RWPE1 (cell line): Measurements from ENCODE around the gene ALDOA.
A peak's percentile ranks its signal among the peaks of the same experiment; 100 is the strongest.

Source experiments
- CTCF ChIA-PET: fragments of 350-600 bp; sonication (Branson Sonifier 250); formaldehyde crosslinking; extraction: SDS; loops from one replicate; lab custom pipeline; 2021; lab: Yijun Ruan, JAX
- POLR2A ChIA-PET: fragments of 400-600 bp; formaldehyde crosslinking; extraction: SDS; loops from one replicate; lab custom pipeline; 2020; ENCODE audit warnings: antibody characterized with exemption; ENCODE audit not compliant: low non-redundant PET; lab: Yijun Ruan, JAX
- DNase-seq: peaks from one replicate; pipeline ENCODE4 v3.0.0; 2012; ENCODE audit warnings: low spot score
- H3K27ac ChIP-seq: fragments of 450-650 bp; 2 replicates; pipeline ENCODE4 v1.5.1; 2017
- TF ChIP-seq, protein P1 (sequence below): fragments of 450-650 bp; conservative IDR thresholded peaks from 2 replicates; pipeline ENCODE4 v1.5.1; 2017; ENCODE audit warnings: low read depth, mild to moderate bottlenecking

Gene ALDOA

GRCh38 chr16:30095166-30096078, 29.9 kb downstream of the ALDOA start:
- TF ChIP-seq, protein P1, sequence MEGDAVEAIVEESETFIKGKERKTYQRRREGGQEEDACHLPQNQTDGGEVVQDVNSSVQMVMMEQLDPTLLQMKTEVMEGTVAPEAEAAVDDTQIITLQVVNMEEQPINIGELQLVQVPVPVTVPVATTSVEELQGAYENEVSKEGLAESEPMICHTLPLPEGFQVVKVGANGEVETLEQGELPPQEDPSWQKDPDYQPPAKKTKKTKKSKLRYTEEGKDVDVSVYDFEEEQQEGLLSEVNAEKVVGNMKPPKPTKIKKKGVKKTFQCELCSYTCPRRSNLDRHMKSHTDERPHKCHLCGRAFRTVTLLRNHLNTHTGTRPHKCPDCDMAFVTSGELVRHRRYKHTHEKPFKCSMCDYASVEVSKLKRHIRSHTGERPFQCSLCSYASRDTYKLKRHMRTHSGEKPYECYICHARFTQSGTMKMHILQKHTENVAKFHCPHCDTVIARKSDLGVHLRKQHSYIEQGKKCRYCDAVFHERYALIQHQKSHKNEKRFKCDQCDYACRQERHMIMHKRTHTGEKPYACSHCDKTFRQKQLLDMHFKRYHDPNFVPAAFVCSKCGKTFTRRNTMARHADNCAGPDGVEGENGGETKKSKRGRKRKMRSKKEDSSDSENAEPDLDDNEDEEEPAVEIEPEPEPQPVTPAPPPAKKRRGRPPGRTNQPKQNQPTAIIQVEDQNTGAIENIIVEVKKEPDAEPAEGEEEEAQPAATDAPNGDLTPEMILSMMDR, result no peak
- ChIA-PET POLR2A (no interaction called here), CTCF (interaction anchor here (0.7 kb wide), 1 partner anchor 79 kb away, joined by 3 read pairs; no protein-coding TSS in a partner anchor)
- no peak for DNase-seq
- peak overlapping the region; percentile 83 for H3K27ac ChIP-seq

GRCh38 chr16:30096105-30096861, 30.7 kb downstream of the ALDOA start, which contains the start of gene YPEL3:
TSS of gene YPEL3 (minus strand) at chr16:30096213. CDS start at chr16:30095482, 731 bp downstream.
- TF ChIP-seq, protein P1, result no peak
- CTCF ChIA-PET, result interaction anchor here (0.7 kb wide), 1 partner anchor 78 kb away, joined by 3 read pairs; no protein-coding TSS in a partner anchor
- POLR2A ChIA-PET, result no interaction called here
- H3K27ac ChIP-seq, result peak within 1 kb of the TSS; percentile 83
- DNase-seq, result peak; percentile 92

GRCh38 chr16:30096862-30097563, 31.5 kb downstream of the ALDOA start:
- H3K27ac ChIP-seq, result peak overlapping the region; percentile 83
- ChIA-PET CTCF (no interaction called here), POLR2A (no interaction called here)
- TF ChIP-seq, protein P1, result no peak
- no peak for DNase-seq

DNA sequence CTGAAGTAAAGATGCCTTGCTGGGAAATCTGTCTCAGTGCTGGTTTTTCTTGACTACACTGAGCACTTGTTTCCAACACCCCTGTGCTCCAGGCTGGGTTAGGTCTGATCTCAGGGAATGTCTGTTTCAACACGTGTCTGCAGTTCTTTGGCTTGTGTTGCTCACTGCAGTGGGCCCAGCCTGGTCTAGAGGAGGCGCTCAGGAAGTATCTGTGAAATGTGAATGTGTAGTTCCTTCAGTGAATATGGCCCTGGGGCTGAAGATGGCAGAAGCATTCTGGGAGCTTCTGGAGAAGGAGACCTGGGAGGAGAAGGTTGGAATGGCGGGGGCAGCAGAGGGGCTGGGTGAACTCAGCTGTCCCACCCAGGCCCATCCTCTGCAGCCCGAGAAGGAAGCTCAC, 38.5 kb downstream of the ALDOA start:
- H3K27ac ChIP-seq, result no peak overlapping the region
- ChIA-PET CTCF (interaction anchor here (2.2 to 3.9 kb wide), 2 partner anchors 8 to 12 kb away, joined by 5 to 16 read pairs; partner anchors contain the start of gene TBX6), POLR2A (no interaction called here)
- TF ChIP-seq, protein P1, result no peak
- DNase-seq, result no peak

DNA sequence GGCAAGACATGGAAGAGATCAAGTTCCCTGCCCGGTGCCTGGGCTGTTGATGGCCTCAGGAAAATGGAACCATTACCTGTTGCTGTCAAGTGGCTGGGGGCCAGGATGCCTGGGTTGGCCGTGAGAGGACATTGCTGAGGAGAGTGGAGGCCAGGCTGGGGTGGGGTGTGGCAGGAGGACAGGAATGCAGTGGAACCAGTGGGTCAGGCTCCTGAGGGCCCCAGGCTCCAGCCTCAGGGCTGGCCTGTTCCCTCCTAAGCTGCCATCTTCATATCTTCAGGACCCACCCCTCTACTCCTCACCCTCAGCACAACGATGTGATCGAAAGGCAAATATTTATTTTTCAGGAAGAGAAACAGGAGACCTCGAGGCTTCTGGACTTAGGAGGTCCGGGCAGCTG, 38.9 kb downstream of the ALDOA start:
- POLR2A ChIA-PET, result no interaction called here
- TF ChIP-seq, protein P1, result no peak

More for the DNA sequence above, 38.9 kb downstream of the ALDOA start:
- CTCF ChIA-PET, result interaction anchor here (2.2 to 3.9 kb wide), 2 partner anchors 8 to 12 kb away, joined by 5 to 16 read pairs; partner anchors contain the start of gene TBX6
- peak; percentile 26 for DNase-seq
- H3K27ac ChIP-seq, result 0 out of 2 replicates have a peak overlapping the region, but pooled peaks have one; percentile 2
